Inferior parietal cortex (tissue), 1 donor: ENCODE measurements around the gene HPSE2.

Experiments
- DNase-seq: peaks from one replicate; pipeline ENCODE4 v3.0.0-alpha.2; 2016; ENCODE audit errors: extremely low spot score

Gene HPSE2

DNA sequence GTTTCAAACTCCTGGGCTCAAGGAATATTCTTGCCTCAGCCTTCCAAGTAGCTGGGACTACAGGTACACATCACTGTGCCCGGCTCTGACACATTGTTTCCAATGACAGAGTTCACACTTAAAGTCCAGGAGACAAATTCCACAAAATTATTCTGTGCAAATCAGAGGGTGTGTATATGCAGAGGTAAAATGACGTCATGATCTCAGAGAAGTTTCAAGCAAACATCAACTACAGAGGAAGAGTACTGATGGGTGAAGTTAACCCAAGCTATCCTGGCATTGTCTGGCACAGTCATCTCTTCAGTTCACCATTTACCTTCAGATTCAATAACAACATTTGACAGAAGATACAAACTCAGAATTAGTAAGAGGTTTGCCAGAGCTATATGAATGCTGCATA, 388.9 kb downstream of the HPSE2 start:
- DNase-seq, result no peak

DNA sequence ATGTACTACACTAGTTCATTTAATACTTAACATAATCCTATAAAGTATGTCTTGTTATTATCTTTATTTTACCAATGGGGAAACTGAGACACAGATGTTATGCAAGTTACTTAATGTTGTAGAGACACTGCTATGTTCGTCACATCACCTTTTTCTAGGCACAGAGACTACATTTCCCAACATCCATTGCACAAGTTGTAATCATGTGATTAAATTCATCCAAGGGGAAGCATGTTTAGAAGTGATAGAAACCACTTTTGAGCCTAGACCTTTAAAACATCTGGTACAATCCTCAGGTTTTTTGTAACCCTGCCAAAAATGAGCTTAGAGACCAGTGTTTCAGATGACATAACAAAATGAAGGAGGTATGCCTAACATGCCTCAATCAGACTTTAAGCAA, 402.1 kb downstream of the HPSE2 start:
- DNase-seq, result no peak

DNA sequence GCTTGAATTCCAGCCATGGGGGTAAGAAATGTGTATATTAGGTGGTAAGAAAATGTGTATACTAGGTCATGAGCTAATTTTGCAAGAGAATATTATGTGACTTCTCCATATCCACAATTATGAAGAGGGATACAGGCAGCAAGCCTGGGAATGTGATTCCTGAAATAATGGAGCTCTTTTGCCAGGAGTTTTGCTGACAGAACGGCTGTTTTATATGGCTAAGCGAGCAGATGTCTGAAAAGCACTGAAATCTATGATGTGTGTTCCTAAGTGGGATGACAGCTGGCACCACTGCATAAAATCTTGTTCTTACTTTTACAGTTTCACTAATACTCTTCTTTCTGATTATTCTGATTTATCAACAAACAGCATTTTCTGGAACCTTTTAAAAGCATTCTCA, 402.9 kb downstream of the HPSE2 start:
- DNase-seq, result no peak

DNA sequence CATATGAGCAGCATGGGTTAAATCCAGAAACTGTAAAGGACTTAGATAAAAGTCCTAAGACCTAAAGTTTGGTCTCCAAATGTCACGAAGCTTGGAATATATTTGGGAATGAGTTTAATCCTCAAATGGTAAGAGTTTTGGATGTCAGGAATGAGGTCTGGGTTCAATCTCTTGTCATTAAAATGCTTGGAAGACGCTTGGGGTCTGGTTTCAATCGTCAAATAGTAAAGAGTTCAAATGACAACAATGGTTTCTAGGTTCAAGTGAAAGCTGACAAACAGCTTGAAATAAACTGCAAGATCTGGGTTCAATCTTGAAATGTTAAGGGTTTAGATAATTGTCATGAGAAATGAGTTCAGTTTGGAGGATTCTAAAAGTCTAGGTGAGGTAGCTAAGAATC, 403.5 kb downstream of the HPSE2 start:
- DNase-seq, result no peak

DNA sequence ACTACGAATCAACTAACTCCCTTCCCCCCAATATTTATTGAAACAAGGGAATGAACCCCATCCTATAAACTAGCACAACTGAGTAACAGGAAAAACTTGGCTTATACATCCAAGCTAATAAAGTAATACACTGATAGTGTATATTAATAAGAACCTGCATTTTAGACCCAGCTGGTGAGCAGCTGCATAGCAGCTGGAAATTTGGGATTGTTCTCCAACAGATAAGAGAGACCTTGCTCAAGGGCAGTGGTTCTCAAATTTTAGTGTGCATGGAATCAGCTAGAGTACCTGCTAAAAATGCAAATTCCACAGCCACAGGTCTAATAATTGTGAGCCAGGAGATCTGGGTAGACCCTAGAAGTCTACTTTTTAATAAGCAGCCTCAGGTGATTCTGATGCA, 404.3 kb downstream of the HPSE2 start:
- DNase-seq, result no peak

DNA sequence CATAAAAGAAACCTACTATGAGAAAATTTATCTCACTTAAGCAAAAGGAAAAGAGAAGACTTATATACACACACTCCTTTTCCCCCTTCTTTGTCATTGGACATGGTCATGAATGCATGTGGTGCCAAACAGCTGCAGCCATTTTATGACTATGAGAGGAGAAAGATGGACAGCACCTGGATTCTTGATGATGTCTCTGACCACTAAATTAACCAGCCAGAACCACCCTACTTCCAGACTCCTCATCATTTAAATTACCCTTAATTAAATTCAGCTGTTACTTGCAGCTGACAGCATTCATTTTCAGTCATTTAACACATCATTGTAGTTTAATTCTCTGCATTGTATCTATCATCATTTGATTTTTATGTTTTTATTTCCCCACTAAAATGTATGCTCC, 409.9 kb downstream of the HPSE2 start:
- DNase-seq, result no peak

DNA sequence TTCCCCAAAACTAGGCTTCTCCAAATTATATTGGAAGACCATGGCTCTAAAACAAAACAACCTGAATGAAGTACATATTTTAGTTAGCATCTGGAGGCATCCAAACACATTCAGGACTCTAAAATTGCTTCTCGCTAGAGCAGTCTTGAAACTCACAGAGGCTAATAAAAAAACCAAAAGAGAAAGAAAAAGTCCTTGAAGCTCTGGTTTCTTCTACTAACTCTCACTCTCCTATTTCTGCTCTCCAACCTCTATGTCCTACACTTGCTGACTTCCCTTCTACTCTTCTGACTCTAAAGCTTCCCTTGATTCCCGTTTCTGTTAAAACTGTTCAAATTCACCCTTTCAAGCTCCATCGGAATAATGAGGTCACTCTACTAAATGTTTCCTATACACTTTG, 418.3 kb downstream of the HPSE2 start:
- no peak for DNase-seq

DNA sequence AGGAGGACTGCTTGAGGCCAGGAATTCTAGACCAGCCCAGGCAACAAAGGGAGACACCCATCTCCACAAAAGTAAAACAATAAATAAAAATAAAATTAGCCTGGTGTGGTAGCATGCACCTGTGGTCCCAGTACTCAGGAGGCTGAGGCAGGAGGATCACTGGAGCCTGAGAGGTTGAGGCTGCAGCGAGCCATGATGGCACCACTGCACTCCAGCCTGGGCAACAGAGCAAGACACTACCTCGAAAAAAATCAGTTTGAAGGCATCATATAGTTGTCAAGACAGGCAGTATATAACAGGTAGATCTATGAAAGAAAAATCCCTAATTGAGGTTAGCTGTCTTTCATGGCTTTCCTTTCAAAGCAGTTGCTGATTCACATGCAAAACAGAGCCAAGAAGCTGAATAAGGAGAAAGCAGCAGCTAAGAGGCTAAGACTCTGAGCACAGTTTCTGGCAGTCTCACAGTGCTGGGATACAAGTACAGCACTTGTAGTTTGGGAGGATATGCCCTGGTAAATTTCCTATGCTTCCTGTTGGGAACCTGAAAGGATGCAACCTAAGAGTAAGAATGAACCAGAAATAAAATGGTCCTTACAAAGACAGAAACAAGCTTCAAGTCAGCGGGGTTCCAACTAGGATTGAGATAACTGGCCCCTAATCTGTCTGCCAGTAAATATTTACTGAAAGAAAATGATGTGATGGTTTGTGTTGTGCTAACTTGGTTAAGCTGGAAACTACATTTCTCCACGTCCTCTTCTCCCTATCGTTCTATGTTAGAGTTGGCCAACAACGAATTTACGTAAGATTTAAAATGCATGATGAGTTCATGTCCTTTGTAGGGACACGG, 420.4 kb downstream of the HPSE2 start:
- no peak for DNase-seq

DNA sequence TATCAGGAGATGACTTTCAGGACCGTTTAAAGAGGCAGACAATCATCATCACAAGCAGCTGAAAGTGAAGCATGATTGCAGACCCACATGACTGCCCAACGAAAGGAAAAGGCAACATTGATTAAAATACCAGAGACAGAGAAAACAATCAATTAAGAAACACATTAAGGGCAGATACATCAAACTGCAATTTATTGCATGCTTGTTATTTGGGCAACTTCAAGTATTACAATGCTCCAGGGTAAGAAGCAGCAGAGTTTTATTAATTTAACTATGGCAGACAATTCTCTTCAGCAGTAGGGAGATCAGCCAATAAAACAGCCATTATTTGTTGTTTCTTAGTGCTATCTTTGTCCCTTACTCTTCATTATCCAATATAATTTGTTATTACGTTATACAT, 421.2 kb downstream of the HPSE2 start:
- DNase-seq, result no peak

DNA sequence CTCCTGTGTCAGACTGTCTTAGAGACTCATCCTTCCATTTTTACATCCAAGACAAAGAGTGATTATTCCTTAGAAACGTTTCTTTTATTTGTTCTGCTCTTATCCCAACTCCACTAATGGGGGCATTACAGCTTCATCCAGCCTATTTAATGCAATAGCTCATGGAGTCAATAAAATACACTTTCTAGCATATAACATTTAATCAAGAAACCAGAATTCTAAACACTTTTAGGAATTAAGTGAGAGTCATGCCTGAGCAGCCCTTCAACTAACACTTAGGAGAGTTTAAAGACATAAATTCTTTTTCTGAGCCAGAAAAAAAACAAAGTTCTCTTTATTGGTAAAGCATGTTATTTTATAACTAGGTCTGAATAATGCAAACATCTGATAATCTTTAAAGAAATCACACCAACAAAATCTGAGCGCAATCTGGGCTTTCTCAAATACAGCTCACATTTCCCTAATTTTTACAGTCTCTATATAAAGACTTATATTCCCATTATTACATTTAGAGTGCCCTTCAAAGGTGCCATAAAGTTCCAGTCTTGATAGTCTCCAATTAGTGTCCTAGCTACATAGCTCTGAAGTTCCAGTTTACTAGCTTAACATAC, 427.3 kb downstream of the HPSE2 start:
- DNase-seq, result no peak

DNA sequence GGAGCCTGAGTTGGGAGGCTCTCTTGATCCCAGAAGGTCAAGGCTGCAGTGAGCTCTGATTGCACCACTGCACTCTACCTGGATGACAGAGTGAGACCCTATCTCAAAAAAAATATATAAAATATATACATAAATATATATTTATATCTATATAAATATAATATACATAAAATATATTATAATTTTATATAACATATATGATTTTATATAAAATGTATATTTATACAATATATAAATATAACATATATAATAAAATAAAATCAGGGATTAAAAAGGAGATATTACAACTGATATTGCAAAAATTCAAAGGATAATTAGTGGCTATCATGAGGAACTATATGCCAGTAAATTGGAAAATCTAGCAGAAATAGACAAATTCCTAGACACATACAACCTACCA, 435.4 kb downstream of the HPSE2 start:
- DNase-seq, result no peak

DNA sequence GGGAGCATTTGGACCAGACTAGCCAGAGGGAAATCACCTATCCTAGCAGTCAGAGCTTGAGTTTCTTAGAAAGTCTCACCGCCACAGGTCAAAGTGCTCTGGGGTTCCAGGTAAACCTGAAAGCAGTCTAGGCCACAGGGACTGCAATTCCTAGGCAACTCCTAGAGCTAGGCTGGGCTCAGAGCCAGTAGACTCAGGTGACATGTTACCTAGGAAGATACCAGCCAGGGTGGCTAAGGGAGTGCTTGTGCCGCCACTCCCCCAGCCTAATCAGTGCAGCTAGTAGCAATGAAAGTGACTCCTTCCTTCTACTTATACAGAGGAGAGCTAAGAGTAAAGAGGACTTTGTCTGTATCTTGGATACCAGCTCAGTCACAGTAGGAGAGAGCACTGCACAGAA, 440.2 kb downstream of the HPSE2 start:
- no peak for DNase-seq

DNA sequence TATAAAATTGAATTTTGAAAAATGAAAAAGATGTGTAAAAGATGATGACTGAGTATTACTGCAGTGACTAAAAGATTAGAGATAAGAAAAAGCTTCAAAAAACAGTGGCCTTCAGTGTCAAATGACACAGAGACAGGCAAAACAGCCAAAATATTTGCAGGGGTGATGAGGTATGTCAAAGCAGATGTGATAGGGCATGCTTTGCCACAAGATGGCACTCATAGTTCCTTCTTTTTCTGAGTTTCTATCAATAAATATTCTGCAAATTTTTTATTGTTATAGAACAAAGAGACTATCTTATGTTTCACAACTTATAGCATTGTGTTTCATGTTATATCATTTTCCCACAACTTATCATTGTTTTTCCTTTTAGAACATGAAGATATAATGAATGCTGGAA, 444.8 kb downstream of the HPSE2 start:
- DNase-seq, result no peak

DNA sequence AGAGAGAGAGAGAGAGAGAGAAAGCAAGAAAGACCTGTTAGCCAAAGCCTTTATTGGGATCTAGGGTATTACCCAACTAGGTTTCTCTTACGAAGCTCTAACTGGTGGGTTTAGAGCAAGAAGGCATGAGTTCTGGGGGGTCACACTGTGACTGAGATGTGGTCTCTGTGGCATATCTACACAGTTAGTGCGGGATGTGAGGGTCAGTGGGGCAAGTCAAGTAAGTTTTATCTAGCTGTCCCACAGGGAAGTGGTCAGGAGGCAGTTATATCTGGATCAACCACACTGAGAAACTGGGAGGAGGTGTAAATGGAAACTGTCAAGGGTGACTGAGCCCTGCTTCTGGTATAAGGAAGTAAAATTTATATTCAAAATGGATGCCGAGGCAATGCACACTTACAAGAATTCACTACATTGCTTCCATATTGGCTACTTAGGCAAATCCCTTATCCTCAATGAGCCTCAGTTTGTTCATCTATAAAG, 457.3 kb downstream of the HPSE2 start:
- DNase-seq, result peak; percentile 15

DNA sequence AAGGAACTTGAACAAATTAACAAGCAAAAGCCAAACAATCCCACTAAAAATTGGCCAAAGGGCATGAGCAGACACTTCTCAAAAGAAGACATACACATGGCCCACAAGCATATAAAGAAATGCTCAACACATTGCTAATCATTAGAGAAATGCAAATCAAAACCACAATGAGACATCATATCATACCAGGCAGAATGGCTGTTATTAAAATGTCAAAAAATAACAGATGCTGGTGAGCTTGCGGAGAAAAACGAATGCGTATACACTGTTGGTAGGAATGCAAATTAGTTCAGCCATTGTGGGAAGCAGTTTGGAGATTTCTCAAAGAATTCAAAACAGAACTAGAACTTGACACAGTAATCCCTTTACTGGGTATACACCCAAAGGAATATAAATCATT, 477.2 kb downstream of the HPSE2 start:
- no peak for DNase-seq

DNA sequence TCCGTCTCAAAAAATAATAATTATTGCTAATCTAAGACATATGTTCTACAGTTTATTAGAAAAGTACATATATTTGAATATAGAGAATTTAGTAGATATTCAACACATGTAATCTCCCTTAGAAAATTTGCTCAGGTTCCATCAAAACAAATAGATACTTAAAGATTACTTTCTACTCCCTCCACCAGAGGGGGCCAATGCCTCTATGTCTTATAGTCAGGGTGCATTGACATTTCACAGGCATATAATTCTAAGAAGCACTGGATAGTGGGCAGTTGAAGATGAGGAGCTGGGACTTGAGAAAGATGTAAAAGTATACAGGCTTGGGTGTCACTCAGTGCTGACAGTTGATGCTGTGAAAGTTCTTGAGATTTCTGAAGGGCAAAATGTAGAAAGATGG, 487.4 kb downstream of the HPSE2 start:
- peak; percentile 5 for DNase-seq

DNA sequence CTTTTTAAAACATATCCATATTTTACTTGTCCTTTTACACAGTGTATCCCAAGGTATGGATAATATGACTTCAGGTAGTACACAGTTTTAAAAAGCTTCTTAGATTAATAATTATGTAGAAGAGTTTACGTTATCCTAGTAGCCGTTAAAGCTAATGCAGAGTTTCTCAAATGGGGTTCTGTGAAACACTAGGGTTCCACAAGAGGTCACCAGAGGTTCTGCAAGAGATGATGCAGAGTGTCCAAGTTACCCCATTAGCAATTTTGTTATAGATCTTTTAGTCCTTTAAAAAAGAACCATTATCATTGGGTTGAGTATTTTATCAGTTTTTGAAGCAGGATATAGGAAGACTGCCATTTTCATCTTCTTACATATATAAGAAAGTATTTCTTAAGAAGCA, 490.0 kb downstream of the HPSE2 start:
- DNase-seq, result no peak

DNA sequence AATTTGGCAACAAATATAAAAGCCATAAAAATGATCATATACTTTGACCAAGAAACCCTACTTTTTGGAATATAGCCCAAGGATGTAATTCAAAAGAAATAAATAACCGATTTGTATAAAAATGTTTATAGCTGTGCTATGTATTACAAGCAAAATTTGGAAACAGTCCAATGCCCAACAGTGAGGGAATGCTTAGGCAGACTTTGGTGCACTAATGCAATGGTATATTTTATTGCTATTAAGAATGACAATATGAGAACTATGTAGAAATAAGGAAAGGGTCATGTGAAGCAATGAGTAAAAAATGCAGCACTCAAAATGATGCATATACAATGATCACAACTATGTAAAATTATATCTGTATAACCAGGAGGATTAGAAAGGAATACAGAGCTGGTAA, 515.1 kb downstream of the HPSE2 start:
- DNase-seq, result no peak

DNA sequence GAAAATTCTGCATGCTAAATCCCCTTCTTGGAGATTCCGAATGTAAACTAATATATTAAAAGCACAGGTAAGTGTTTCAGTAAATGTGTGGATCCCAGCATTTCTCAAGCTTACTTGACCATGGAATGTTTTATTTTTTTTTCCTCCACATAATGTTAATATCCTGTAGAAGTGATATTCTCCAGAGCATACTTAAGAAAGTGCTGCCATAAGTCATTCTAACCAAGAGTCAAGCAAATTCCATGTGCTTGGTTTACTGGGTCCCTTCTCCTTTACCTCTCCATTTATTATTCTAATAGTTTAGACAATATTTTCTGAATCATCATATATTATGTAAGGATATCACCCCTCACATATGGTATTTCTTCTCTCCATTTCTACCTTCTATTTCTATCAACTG, 522.1 kb downstream of the HPSE2 start:
- DNase-seq, result no peak

DNA sequence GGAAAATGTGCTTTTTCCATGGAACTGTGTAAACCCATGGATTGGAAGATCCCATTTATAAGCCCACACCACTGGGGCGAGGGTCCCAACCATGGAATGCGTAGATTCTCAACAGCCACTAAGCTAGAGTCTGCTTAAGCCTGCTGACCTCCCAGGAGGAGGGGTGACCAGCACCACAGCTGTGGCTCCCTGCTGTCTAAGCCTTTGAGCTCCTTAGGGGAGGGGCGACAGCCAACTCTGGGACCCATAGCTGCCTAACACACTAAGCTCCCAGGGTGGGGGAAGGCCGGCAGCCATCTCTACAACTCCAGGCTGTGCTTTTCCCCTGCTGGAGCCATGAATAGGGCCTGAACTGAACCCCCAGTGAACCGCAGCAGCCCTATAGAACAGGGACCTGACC, 539.1 kb downstream of the HPSE2 start:
- DNase-seq, result no peak

DNA sequence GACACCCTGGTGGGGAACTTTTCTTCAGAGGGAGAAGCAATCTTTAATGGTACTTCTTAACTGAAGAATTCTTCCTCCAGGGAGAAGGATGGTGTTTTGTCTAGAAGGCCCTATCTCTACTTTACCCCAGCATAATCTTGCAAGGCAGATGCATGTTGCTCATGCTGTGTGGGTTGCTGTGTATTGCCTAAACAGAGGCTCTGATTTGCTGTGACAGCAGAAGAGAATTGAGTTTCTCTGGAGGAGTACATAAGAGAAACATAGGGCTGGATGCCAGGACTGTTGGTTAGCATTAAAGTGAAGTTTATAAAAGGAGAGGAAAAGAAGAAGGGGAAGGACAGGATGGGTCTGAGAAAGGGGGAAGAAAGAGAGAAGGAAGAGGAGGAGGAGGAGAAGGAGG, 540.8 kb downstream of the HPSE2 start:
- DNase-seq, result no peak

DNA sequence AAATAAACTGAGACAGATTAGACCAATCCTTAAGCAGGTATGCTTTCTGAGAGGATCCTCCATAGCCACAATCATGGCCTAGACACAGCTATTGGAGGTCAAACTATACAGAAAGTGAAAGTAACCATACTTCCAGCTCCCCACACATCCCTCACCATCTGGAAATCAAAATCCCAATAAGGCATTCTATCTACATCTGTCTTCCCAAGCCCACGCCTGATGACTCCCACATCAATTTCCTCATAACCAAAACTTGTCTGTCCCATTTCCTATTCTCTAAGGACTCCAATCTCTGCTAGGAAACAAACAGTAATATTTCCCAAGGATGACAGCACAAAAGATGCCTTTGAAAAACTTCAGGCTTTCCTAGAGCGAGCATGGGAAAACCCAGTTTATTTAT, 541.6 kb downstream of the HPSE2 start:
- DNase-seq, result no peak

DNA sequence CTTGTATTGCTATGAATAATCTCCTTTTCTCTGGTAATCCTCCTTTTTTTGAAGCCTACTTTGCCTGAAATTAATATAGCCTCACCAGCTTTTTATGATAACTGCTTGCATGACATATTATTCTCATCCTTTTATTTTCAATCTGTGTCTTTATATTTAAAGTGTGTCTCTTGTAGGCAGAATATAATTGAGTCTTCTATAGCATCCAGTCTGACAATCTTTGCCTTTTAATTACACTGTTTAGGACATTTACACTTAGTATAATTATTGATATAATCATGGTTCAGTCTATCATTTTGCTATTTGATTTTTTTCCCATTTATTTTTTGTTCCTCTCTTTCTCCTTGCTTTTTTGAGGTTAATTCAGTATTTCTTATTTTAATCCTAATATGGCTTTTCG, 548.0 kb downstream of the HPSE2 start:
- DNase-seq, result no peak
